Lower leg skin (tissue), 4 donors: Measurements from ENCODE around the gene SMAD1. TPM values are rescaled to one million over a fixed set of nuclear protein-coding genes. Genes with fewer than 3 reads are reported as not detected.

ENCODE experiments used
- DNase-seq, 2 donors: peaks; one replicate each; pipeline ENCODE4 v3.0.0-alpha.2; 2019; ENCODE audit warnings: low spot score in 2 of 2
- H3K4me3 ChIP-seq: fragments of 200-600 bp; sonication (generic); 2 replicates; pipeline ENCODE4 v1.5.1; 2017; ENCODE audit warnings: mild to moderate bottlenecking, low read depth; ENCODE audit not compliant: poor library complexity, severe bottlenecking
- POLR2A ChIP-seq, 2 donors: fragments of 450-650 bp; IDR thresholded peaks; one replicate each; pipeline ENCODE4 v1.6.1; 2016 to 2017; ENCODE audit warnings: antibody characterized with exemption in 2 of 2, mild to moderate bottlenecking in 1 of 2, moderate library complexity in 1 of 2
- WGBS, 2 donors: methylation state at CpG; one replicate each; pipeline ENCODE4 v1.1.5; 2018; 5-methylcytosine and 5-hydroxymethylcytosine counted together
- intact Hi-C: fragments of 100-400 bp; cut with DNase I; formaldehyde crosslinking; loops from one replicate; pipeline ENCODE4 v1.15.0; 2023; ENCODE audit warnings: low total_unique reads
- total RNA-seq, 4 donors: library from RNA; depleted of rRNA; stranded (reverse); fragments of >200 nt; gene quantifications; one replicate each; pipeline ENCODE4 v1.1.0, GENCODE V29; 2016
- TF ChIP-seq, protein P1 (sequence below), 3 donors: fragments of 450-650 bp; IDR thresholded peaks; one replicate each; pipeline ENCODE4 v1.5.1; 2016; ENCODE audit warnings: antibody characterized with exemption in 3 of 3, mild to moderate bottlenecking in 3 of 3, moderate library complexity in 2 of 3

SMAD1 gene
- total RNA-seq, 4 donors from 2014 or later = 37.9 to 46.1 (median 40.8) TPM

DNA sequence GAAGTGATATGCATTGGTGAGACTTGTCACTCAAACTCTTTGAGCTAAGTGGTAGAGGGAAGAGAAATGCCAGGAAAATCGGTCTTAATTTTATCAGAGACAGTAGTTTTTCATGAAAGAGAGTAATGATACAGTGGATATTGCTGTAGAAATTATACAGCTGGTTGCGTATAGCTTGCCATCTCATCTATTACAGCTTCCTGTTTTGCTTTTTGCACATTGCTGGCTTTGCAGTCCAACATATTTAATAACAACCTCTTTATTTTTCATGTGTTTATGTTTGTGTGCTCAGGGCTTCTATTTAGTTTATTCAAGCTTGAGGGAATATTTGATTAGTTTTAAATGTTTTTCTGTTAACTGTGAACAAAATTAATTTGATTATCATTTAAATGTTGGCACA is 11.5 kb downstream of the SMAD1 start:
- WGBS, 2 donors = 59 to 64% methylated on average over 2 of the region's 2 CpGs
- intact Hi-C loops = no loop called here
- no peak overlapping the region for H3K4me3 ChIP-seq
- TF ChIP-seq POLR2A (IDR thresholded peaks at IDR 0.05) = no peak
- TF ChIP-seq, protein P1, sequence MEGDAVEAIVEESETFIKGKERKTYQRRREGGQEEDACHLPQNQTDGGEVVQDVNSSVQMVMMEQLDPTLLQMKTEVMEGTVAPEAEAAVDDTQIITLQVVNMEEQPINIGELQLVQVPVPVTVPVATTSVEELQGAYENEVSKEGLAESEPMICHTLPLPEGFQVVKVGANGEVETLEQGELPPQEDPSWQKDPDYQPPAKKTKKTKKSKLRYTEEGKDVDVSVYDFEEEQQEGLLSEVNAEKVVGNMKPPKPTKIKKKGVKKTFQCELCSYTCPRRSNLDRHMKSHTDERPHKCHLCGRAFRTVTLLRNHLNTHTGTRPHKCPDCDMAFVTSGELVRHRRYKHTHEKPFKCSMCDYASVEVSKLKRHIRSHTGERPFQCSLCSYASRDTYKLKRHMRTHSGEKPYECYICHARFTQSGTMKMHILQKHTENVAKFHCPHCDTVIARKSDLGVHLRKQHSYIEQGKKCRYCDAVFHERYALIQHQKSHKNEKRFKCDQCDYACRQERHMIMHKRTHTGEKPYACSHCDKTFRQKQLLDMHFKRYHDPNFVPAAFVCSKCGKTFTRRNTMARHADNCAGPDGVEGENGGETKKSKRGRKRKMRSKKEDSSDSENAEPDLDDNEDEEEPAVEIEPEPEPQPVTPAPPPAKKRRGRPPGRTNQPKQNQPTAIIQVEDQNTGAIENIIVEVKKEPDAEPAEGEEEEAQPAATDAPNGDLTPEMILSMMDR (IDR thresholded peaks at IDR 0.05) = no peak
- no peak for DNase-seq

DNA sequence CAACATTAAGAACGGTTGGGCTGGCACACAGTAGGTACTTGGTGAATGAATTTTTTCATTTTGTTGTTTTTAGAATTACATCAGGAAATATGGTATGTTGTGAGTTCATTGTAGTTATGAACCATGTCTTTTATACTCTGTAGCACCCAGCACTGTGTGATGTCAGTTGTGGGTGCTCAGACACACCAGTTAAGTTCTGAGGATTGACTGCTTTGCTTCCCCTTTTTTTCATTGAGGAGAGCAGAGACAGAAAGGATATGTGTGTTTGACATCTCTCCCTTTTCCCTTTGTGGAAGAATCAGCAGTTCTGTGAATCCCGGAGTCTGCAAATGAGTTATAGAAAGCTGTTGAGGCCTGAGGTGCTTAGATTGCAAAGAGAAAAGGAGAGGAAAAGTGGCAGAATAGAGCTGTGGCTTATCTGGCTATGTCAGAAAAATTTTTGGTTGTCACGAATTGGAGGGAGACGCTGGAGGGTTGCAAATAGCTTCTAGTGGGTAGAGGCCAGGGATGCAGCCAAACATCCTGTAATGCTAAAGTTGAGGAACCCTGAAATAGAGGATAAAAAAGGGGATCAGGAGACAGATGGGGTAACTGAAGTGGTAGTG is 13.1 kb downstream of the SMAD1 start:
- no peak overlapping the region for H3K4me3 ChIP-seq
- 62 to 70% methylated on average over 4 of the region's 4 CpGs for WGBS, 2 donors
- TF ChIP-seq POLR2A (IDR thresholded peaks at IDR 0.05) = no peak
- TF ChIP-seq, protein P1 (IDR thresholded peaks at IDR 0.05) = no peak
- intact Hi-C loops = no loop called here
- DNase-seq = no peak

DNA sequence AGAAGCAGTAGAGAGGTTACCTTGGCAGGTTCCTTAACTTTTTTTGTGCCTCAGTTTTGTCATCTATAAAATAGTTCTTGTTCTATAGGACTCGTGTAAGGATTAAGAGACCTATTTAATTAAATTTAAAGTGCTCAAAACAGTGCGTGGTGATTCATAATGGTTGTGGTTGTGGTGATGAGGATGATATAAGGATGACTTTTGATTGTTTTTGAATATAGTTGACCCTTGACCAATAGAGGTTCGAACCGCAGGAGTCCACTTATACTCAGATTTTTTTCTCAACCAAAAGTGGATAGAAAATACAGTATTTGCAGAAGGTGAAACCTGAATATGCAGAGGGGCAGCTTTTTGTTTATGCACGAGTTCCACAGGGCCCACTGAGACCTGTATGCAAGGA is 14.6 kb downstream of the SMAD1 start:
- H3K4me3 ChIP-seq = no peak overlapping the region
- intact Hi-C loops = no loop called here
- TF ChIP-seq, protein P1 (IDR thresholded peaks at IDR 0.05) = no peak
- TF ChIP-seq POLR2A (IDR thresholded peaks at IDR 0.05) = no peak
- WGBS, 2 donors = 89 to 97% methylated on average over 5 of the region's 5 CpGs
- no peak for DNase-seq

DNA sequence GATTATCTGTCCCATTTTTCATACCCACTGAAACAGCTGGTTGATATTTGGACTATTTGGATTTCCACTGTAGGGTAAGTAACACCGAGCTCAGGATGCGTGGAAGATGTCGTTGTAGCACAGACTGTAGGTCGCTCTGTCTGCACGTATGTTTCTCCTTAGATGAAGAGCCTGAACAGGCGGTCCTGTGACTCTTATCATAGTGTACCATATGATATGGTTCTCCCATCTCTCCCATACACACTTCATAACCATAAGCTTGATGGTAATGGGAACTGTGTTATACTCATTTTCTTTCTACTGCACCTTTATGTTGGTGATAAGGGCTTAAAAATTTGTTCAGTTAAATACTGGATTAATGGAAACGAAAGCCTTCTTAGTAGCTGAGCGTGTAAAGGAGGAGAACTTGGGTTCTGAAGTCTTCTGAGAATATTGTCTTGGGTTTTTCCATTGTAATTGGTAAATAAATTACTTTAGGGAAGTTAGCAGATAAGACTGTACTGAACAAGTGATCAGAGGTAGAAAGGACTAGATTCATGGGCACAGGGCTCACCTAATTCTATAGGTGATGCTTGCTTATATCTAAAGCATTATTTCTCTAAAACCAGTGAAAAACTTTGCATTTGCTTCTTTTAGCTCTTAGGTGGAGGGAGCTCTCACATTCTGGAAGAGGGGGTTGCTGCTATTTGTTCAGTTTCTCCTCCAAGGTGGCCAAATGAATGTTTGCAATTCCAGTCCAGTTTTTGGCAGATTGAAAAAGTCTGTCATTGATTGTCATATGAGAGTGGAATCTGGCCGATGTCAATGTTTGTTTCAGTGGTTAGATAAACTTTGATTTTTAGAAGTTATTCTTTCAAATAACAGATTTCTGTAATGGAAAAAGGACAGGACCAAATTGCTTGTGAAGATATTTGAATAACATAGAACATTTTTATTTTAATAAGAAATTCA is 15.8 kb downstream of the SMAD1 start:
- DNase-seq = no peak
- WGBS, 2 donors = 79 to 86% methylated on average over 9 of the region's 9 CpGs

DNA sequence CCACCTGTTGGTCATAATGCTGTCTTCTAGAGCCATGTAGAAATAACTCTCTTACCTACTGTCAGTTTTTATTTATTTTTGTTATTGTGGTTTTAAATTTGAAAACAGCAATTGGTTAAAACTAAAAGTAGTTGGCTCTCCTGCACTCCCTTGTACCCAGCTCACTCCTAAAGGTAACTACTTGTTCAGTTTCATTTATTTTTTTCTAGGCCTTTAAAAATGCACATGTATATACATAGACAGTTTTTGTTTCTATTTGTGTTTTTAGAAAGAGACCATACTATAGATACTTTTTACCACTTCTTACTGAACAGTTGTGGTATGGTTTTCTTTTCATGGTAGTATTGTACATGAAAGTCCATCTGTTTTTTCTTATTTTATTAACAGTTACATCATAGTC is 16.8 kb downstream of the SMAD1 start:
- DNase-seq = no peak
- TF ChIP-seq POLR2A (IDR thresholded peaks at IDR 0.05) = no peak
- TF ChIP-seq, protein P1 (IDR thresholded peaks at IDR 0.05) = no peak
- intact Hi-C loops = no loop called here
- H3K4me3 ChIP-seq = no peak overlapping the region

More for the DNA sequence above, 15.8 kb downstream of the SMAD1 start:
- TF ChIP-seq, protein P1 (IDR thresholded peaks at IDR 0.05) = no peak
- intact Hi-C loops = no loop called here
- H3K4me3 ChIP-seq = no peak overlapping the region
